Measurements from ENCODE around the gene CTXN3. TPM values are rescaled to one million over a fixed set of nuclear protein-coding genes. Genes with fewer than 3 reads are reported as not detected.

The CTXN3 gene
- not detected for total RNA-seq

GRCh38 chr5:127649018-127649439 is at the start of gene CTXN3:
Gene CTXN3 (plus strand): TSS chr5:127649082. CDS start chr5:127657522, 8,440 bp downstream.
- no peak within 1 kb of the TSS for H3K27ac ChIP-seq
- no peaks in the 10 kb centered on the region for H3K36me3 ChIP-seq
- no peak within 1 kb of the TSS for H3K4me3 ChIP-seq
- no peaks in the 10 kb centered on the region for H3K9me3 ChIP-seq
- peaks cover 0 to 15% of the 10 kb centered on the region in 2 donors for H3K4me1 ChIP-seq
- DNase-seq (ENCODE audit: low spot score) = no peak
- H3K27me3 ChIP-seq = no peaks in the 10 kb centered on the region
- TF ChIP-seq CTCF (IDR thresholded peaks at IDR 0.05) = no peak

- H3K9me3 ChIP-seq = no peaks in the 10 kb centered on the region
- no peak for TF ChIP-seq CTCF (IDR thresholded peaks at IDR 0.05)
- no peak overlapping the region for H3K27ac ChIP-seq
- no peaks in the 10 kb centered on the region for H3K4me1 ChIP-seq
- H3K36me3 ChIP-seq = no peaks in the 10 kb centered on the region
- H3K27me3 ChIP-seq = no peaks in the 10 kb centered on the region
- DNase-seq (ENCODE audit: low spot score) = no peak
- no peak overlapping the region for H3K4me3 ChIP-seq
These were observed 49.6 kb upstream of the CTXN3 start for GRCh38 chr5:127599320-127599719.

- no peak for DNase-seq (ENCODE audit: low spot score)
- H3K36me3 ChIP-seq = no peaks in the 10 kb centered on the region
- H3K9me3 ChIP-seq = no peaks in the 10 kb centered on the region
- no peaks in the 10 kb centered on the region for H3K27me3 ChIP-seq
- TF ChIP-seq CTCF (IDR thresholded peaks at IDR 0.05) = no peak
- no peaks in the 10 kb centered on the region for H3K4me1 ChIP-seq
- H3K27ac ChIP-seq = no peak overlapping the region
- H3K4me3 ChIP-seq = no peak overlapping the region
These were observed 49.0 kb upstream of the CTXN3 start for GRCh38 chr5:127599847-127600246.

GRCh38 chr5:127601111-127601510 is 47.8 kb upstream of the CTXN3 start:
- DNase-seq (ENCODE audit: low spot score) = no peak
- Histone ChIP-seq H3K4me3 (no peak overlapping the region), H3K4me1 (no peaks in the 10 kb centered on the region), H3K36me3 (no peaks in the 10 kb centered on the region), H3K9me3 (no peaks in the 10 kb centered on the region), H3K27me3 (no peaks in the 10 kb centered on the region), H3K27ac (no peak overlapping the region)
- no peak for TF ChIP-seq CTCF (IDR thresholded peaks at IDR 0.05)

GRCh38 chr5:127601601-127602000 is 47.3 kb upstream of the CTXN3 start:
- TF ChIP-seq CTCF (IDR thresholded peaks at IDR 0.05) = no peak
- Histone ChIP-seq H3K27ac (no peak overlapping the region), H3K9me3 (no peaks in the 10 kb centered on the region), H3K4me3 (no peak overlapping the region), H3K27me3 (no peaks in the 10 kb centered on the region), H3K4me1 (no peaks in the 10 kb centered on the region), H3K36me3 (no peaks in the 10 kb centered on the region)
- no peak for DNase-seq (ENCODE audit: low spot score)

GRCh38 chr5:127602481-127602880 is 46.4 kb upstream of the CTXN3 start:
- no peak for TF ChIP-seq CTCF (IDR thresholded peaks at IDR 0.05)
- no peaks in the 10 kb centered on the region for H3K36me3 ChIP-seq
- H3K27me3 ChIP-seq = no peaks in the 10 kb centered on the region
- no peak overlapping the region for H3K27ac ChIP-seq
- DNase-seq (ENCODE audit: low spot score) = no peak
- no peak overlapping the region for H3K4me3 ChIP-seq
- H3K9me3 ChIP-seq = no peaks in the 10 kb centered on the region
- H3K4me1 ChIP-seq = no peaks in the 10 kb centered on the region
